Islet of Langerhans (tissue), 1 donor: Measurements from ENCODE around the gene BACH1.

Experiments
- FAIRE-seq: peaks from one replicate; lab custom pipeline; 2011; peaks lifted over from hg19 to GRCh38; lab: Jason Lieb, UNC

BACH1 gene

GRCh38 chr21:29293495-29293894 lies 5.2 kb upstream of the BACH1 start:
- no peak for FAIRE-seq

- no peak for FAIRE-seq
These were observed 3.6 kb upstream of the BACH1 start for GRCh38 chr21:29295066-29295650.

GRCh38 chr21:29296446-29296845 lies 2.3 kb upstream of the BACH1 start:
- FAIRE-seq, result no peak

GRCh38 chr21:29297483-29298347 lies 1.0 kb upstream of the BACH1 start:
- FAIRE-seq, result no peak

- no peak for FAIRE-seq
These were observed 559 bp downstream of the BACH1 start for GRCh38 chr21:29299046-29299915.

GRCh38 chr21:29299916-29300806 lies 1.4 kb downstream of the BACH1 start:
- no peak for FAIRE-seq

GRCh38 chr21:29300807-29301138 lies 2.1 kb downstream of the BACH1 start:
- no peak for FAIRE-seq

GRCh38 chr21:29301691-29302090 lies 3.0 kb downstream of the BACH1 start:
- FAIRE-seq, result no peak

GRCh38 chr21:29302359-29302875 lies 3.7 kb downstream of the BACH1 start:
- no peak for FAIRE-seq

GRCh38 chr21:29303288-29303687 lies 4.6 kb downstream of the BACH1 start:
- FAIRE-seq, result no peak

GRCh38 chr21:29304597-29304996 lies 5.9 kb downstream of the BACH1 start:
- no peak for FAIRE-seq

- no peak for FAIRE-seq
These were observed 6.3 kb downstream of the BACH1 start for GRCh38 chr21:29305068-29305467.

- no peak for FAIRE-seq
These were observed 6.8 kb downstream of the BACH1 start for GRCh38 chr21:29305561-29305960.

- FAIRE-seq, result no peak
These were observed 8.2 kb downstream of the BACH1 start for GRCh38 chr21:29306920-29307319.

GRCh38 chr21:29307718-29308455 lies 9.2 kb downstream of the BACH1 start:
- FAIRE-seq, result no peak

GRCh38 chr21:29308456-29308783 lies 9.7 kb downstream of the BACH1 start:
- no peak for FAIRE-seq

- FAIRE-seq, result no peak
These were observed 11.0 kb downstream of the BACH1 start for GRCh38 chr21:29309703-29310102.

- FAIRE-seq, result no peak
These were observed 13.1 kb downstream of the BACH1 start for GRCh38 chr21:29311802-29312201.

- FAIRE-seq, result no peak
These were observed 14.3 kb downstream of the BACH1 start for GRCh38 chr21:29312981-29313380.

GRCh38 chr21:29313662-29314408 lies 15.1 kb downstream of the BACH1 start:
- FAIRE-seq, result no peak
